HG02981 (cell line): ENCODE data around the gene GPR25.
A peak's percentile ranks its signal among the peaks of the same experiment; 100 is the strongest.

Source experiments
- ATAC-seq: cut with Tn5 transposase; IDR thresholded peaks from one replicate; pipeline ENCODE4 v1.9.1; 2021; ENCODE audit warnings: mild to moderate bottlenecking, moderate library complexity; ENCODE audit not compliant: unreplicated experiment

The GPR25 gene

GRCh38 chr1:200892958-200893357 lies 20.2 kb downstream of the GPR25 start:
- no peak for ATAC-seq

- no peak for ATAC-seq
Measured at GRCh38 chr1:200893411-200893901, 20.7 kb downstream of the GPR25 start.

GRCh38 chr1:200894712-200895442 lies 22.1 kb downstream of the GPR25 start, which contains the start of gene INAVA:
Gene INAVA (plus strand): TSS chr1:200894900. CDS start chr1:200898401, 3,501 bp downstream.
- ATAC-seq: no peak

GRCh38 chr1:200895443-200895789 lies 22.6 kb downstream of the GPR25 start:
- no peak for ATAC-seq

GRCh38 chr1:200895801-200896530 lies 23.2 kb downstream of the GPR25 start:
- ATAC-seq: peak; percentile 48

- no peak for ATAC-seq
Measured at GRCh38 chr1:200896531-200897196, 23.9 kb downstream of the GPR25 start.

- no peak for ATAC-seq
Measured at GRCh38 chr1:200897259-200897658, 24.5 kb downstream of the GPR25 start.

- ATAC-seq: no peak
Measured at GRCh38 chr1:200899015-200899386, 26.2 kb downstream of the GPR25 start.

GRCh38 chr1:200899451-200899915 lies 26.7 kb downstream of the GPR25 start:
- ATAC-seq: no peak

- ATAC-seq: no peak
Measured at GRCh38 chr1:200899954-200900867, 27.4 kb downstream of the GPR25 start.

- no peak for ATAC-seq
Measured at GRCh38 chr1:200900877-200901276, 28.1 kb downstream of the GPR25 start.

GRCh38 chr1:200901350-200901749 lies 28.6 kb downstream of the GPR25 start:
- no peak for ATAC-seq

- ATAC-seq: no peak
Measured at GRCh38 chr1:200901796-200902444, 29.1 kb downstream of the GPR25 start.

- no peak for ATAC-seq
Measured at GRCh38 chr1:200903793-200904192, 31.0 kb downstream of the GPR25 start.

GRCh38 chr1:200904772-200905171 lies 32.0 kb downstream of the GPR25 start:
- ATAC-seq: no peak

GRCh38 chr1:200905411-200906052 lies 32.8 kb downstream of the GPR25 start:
- ATAC-seq: peak; percentile 36

GRCh38 chr1:200906491-200906890 lies 33.7 kb downstream of the GPR25 start:
- no peak for ATAC-seq

- ATAC-seq: peak; percentile 46
Measured at GRCh38 chr1:200907611-200908097, 34.9 kb downstream of the GPR25 start.

GRCh38 chr1:200908191-200908868 lies 35.5 kb downstream of the GPR25 start:
- no peak for ATAC-seq
